NCI-H1417 (cell line): Measurements from ENCODE around the gene WSCD1.

Experiments
- DNase-seq, 3 experiments: peaks; one replicate each; lab custom pipeline; 2025; lab: John Stamatoyannopoulos, UW

The WSCD1 gene

DNA sequence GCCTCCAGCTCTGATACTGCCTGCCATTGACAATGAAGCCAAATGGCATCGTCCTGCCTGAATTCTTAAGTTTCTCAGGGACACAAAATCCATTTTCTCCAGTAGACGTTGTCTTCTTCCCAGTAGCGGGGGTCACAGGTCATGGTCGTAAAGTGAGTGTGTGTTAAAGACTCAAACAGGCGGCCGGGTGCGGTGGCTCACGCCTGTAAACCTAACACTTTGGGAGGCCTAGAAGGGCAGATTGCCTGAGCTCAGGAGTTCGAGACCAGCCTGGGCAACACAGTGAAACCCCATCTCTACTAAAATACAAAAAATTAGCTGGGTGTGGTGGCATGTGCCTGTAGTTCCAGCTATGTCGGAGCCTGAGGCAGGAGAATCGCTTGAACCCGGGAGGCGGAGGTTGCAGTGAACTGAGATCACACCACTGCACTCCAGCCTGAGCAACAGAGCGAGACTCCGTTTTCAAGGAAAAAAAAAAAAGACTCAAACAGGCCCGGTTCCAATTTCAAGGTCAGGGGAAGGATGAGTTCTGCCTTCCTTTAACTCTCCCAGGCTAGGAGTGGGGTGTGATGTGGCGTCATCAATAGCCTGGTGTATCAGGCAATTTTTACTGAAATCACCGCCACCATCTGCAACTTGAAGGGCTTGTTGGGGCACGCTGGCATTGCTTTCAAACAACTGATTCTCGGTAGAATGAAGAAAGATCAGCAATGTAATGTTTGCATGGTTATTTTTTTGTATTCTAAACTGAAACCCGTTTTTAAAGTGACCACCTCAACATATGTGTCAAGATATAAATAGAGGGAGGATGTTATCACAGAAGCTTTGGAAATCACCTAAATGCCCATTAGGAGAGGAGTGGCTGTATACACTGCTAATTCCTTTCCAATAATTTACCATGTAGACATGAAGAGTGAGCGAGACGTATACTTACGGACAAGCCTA lies 91.0 kb downstream of the WSCD1 start:
- peak in 1 of 3 experiments; percentile 0 for DNase-seq

DNA sequence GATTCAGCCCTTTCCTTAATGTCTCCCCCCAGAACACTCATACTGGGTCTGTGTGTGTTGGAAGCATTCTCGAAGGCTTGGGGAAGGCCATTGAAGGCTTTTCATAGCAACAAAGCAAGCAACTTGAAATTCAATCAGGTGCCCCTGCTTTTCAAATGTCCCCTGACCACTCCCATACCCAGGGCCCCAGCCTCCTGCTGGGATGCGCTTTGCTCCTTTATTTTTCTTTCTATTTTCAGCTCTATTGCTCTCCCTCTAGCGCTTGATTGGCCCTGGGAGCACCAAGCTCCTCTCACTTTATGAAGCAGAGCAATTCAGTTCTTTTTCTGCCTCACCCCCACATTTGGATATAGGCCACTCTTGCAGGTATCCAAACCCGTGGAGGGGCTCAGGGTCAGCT lies 92.0 kb downstream of the WSCD1 start:
- DNase-seq, result peak in 2 of 3 experiments; percentile 2 to 12

DNA sequence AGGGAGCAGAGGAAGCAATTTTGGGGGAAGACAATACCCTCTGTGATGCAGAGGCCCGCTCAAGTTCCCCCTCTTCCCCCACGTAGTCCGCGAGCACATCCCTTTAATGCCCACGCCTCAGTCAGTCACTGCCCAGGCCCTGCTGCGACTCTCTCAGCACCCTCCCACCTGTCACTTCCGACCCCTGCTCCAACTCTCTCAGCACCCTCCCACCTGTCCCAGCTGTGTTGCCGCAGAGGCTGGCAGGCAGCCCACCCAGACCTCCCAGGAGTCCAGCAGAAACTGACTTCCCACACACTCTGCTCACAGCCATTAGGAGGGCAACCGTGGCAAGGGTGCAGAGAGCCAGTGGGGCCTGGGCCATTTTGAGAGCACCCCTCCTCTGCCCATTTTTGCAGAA lies 92.7 kb downstream of the WSCD1 start:
- DNase-seq, result no peak

DNA sequence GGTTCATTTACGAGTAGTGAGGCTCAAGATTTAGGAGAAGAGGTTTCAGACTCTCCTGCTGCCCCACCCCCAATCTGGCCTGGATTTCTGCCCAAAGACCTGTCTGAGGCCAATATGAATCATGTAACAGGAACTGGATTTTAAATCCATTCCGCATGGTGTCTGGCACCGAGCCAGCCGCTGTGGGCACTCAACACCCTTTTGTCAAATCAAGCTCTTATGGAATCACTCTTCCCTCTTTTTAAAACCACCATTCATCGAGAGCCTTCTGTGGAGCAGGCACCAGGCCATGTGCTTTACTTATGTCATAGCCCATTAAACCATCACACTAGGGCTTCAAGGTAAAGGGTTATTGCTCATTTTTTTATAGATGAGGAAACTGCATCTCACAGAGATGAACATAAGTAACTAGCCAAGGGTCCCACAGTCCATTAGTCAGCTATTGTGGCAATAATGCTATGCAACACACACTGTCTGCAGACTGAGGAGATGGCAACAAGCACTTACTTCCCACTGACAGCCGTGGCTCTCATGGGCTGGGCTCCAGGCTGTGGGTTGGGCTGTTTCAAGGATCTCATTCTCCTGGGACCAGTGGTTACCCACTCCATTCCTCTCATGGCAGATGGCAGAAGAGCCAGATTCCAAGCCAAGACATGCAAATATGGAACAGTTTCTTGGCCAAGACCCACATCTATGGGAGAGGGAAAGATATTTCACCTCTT lies 93.6 kb downstream of the WSCD1 start:
- DNase-seq, result peak in 2 of 3 experiments; percentile 17 to 93

DNA sequence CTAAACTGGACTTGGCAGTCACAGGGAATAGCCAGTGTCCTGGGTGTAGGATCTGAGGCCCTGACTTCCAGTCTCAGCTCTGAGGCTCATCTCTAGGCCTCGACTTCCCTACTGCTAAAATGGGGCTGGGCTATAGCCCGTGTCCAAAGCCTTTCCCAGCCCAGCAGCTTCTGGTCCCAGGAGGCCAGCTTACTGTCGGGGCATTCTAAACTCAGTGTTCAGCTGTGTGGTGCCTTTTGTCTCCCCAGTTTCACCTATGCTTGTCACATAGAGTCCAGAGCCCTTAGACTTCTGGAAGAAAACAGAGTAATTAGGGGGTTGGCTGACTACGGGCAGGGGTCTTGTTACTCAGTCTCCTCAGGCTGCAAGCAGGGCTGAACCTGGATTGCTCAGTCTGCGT lies 94.8 kb downstream of the WSCD1 start:
- DNase-seq, result no peak

DNA sequence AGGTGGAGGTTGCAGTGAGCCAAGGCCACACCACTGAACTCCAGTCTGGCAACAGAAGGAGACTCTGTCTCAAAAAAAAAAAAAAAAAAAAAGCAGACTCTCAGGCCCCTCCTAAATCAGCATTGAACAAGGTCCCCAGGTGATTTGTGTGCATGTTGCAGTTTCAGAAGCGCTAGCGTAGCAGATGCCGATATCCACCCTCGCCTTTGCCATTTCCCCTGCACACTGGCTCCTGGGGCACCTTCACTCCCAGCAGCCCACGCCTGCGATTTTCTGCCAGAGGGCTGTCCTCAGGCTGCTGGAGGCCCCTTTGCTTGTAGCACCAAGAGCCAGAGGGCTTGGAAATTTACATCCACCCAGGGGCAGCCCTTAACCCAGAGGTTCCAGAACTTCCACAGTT lies 95.6 kb downstream of the WSCD1 start:
- no peak for DNase-seq

DNA sequence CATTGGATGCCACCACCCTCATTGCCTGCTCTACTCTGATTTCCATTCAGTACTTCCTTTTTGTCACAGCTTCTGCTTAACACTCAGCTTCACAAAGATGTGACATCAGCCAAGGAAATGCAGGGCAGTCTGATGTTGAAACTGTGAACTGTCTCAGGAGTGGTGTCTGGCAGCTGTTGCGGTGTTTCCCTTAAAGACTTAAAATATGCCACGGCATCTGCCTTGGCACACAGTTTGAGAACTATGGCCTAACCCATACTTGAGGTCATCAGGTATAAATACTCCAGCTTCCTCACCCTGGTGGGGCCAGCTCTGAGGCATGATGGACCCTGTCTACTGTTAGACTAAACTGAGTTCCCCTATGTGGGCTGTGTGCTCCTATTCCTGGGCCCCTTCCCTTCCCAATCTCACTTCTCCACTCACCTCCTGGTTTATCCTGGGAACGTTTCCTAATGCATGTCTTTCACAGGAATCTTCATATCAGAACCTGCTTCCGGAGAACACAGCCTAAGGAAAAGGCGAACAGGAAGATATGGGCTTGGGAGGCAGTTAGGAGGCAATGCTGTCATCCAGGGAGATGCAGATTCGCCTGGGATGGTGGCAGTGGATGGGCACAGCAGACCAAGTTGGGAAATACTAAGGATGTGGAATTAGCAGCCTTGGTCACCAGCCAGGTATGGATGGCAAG lies 96.5 kb downstream of the WSCD1 start:
- no peak for DNase-seq

DNA sequence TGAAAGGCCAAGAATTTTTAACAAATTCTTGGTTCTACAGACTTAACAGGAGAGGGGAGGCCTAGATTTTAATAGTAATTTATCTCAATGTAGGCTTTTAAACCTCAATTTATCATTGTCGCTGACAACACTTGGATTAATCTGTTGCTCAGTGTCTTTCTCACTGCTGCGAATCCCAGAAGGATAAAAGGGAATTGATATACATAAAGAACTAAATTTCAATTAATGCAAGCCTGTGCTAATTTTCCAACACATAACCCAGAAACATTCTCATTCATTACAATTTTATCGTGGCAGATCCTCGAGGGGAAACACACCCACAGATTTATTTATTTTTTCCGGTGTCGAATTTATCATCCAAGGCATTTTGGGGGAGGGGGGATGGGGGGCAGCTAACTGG lies 98.1 kb downstream of the WSCD1 start:
- no peak for DNase-seq

DNA sequence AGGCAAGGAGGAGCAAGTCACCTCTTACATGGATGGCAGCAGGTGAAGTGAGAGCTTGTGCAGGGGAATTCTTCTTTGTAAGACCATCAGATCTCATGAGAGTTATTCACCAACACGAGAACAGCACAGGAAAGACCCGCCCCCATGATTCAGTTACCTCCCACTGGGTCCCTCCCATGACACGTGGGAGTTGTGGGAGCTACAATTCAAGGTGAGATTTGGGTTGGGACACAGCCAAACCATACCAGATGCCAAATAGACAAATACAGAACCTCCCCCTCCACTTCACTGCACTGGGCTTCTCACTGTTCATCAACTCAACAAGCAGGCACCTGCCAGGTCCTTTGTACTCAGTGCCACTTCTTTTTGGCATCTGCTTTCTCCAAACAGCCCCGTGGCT lies 100.2 kb downstream of the WSCD1 start:
- DNase-seq, result peak in 1 of 3 experiments; percentile 3

DNA sequence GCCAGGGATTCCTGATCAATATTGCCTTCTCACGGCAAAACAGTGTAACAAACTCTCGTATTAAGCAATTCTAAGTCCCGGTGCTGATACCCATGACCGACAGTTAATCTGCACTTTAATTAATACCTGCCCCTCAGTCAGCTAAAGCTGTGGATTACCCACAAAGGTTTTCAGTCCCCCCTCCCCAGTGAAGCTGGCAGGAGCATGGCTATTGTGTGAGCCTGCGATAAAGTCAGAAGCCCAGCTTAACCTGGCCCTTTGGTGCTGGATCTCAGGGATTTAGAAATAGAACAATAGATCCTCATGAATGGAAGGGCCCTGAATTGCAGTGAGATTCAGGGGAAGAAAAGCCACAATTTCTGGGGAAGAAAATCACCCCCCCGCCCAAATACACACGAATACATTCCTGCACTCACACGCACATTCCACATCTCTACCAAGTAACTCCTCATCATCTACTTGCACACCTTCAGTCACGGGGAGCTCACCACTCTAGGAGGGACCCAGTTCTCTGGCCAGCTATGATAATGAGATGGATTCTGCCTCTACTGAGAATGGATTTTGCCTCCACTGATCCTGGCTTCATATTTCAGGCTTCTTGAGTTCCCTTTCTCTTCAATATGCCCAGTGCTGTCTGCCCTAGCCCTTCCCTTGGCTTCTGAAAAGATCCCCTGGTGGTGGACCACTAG lies 102.6 kb downstream of the WSCD1 start:
- DNase-seq, result no peak

DNA sequence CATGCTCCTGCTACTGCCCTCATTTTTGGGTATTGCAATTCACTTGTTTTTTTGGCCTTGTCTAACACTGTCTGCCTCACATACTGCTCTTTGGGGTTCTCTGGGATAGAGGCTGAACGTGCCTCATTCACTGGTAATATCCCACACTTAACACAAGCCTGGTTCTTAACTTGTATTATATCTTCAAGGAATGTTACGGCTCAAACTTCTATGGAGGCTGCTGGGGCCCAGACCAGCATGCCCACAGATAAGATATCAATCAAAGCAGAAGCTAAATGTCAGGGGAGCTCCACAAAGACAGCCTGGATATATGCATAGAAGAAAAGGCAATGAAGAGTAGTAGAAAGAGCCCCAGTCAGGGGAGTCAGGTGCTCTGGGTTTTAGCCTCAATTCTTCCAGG lies 103.5 kb downstream of the WSCD1 start:
- no peak for DNase-seq
